GM19395 (cell line): ENCODE data around the gene HSPA6.
A peak's percentile ranks its signal among the peaks of the same experiment; 100 is the strongest.
"Not testable (repeated sequence)": the region's sequence is repeated elsewhere in the genome, so short reads cannot be mapped to it uniquely, and the experiment has no call there.

Experiments
- ATAC-seq: cut with Tn5 transposase; IDR thresholded peaks from one replicate; pipeline ENCODE4 v1.9.1; 2021; ENCODE audit warnings: mild to moderate bottlenecking, moderate library complexity; ENCODE audit not compliant: unreplicated experiment

Gene HSPA6

DNA sequence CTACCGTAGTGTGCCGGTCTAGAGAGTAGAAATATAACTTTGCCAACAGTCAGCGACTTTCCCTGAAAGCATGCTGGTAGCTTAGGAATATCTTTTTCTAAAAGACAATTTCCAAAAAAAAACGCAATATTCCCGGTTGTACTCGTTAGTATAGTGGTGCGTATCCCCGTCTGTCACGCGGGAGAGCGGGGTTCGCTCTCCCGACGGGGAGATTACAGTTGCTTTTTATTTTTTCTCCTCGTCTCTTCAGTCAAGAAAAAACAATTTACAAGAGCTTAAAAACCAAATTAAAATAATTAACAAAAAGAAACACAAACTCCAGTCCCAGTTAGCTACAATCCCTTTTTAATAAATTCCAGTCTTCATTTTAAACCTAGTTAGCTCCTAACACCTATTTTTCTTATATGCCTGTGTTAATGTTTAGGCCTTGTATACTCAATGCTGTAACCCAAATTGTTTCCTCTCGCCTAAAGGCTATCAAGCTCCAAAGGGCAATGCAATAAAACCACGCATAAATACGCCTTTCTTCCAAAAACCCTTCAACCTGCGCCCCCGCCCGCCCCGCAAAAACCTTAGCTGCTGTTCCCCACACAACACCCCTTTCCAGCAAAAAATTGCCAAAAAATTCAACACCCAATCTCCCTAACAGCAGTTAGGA is 7.8 kb downstream of the HSPA6 start:
- no peak for ATAC-seq

DNA sequence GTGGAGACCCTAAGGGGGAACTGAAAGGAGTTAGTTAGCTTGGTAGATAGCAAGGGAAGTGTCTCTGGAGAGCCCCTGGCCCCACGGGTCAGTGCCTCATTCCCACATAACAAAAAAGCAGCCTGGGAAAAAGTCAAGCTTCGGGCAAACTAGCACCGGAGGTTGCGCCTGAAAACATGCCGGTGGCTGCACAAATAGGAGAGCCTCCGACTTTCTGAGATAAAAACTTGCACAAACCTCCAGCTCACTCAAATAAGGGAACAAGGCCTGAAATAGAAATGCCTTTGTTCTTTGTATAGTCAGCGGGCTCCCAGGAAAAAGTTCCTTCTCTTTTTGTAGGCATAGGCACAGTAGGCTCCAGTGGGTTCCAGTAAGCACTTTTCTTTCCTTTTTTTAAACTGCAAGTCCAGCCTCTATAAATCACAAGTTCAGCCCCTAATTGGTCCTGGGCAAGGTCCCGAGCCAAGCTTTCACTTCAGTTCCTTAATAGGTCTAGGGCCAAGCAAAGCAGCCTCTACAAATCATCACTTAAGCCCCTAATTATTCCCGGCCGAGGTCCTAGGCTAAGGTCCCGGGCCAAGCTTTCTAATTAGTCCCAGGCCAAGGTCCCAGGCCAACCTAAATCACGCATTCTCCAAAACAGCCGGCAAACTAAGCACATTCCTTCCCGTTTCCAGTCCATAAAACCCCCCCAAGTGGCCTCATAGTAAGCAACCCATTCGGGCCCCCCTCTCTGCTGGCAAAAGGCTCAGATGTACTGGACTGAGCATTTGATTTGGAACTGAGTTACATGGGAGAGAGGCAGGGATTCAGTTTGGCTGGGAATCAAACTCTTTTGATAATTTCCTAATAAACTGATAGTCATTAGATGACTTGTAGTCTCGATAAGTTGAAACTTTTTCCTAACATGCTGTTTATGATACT is 8.6 kb downstream of the HSPA6 start:
- not testable (repeated sequence) for ATAC-seq

DNA sequence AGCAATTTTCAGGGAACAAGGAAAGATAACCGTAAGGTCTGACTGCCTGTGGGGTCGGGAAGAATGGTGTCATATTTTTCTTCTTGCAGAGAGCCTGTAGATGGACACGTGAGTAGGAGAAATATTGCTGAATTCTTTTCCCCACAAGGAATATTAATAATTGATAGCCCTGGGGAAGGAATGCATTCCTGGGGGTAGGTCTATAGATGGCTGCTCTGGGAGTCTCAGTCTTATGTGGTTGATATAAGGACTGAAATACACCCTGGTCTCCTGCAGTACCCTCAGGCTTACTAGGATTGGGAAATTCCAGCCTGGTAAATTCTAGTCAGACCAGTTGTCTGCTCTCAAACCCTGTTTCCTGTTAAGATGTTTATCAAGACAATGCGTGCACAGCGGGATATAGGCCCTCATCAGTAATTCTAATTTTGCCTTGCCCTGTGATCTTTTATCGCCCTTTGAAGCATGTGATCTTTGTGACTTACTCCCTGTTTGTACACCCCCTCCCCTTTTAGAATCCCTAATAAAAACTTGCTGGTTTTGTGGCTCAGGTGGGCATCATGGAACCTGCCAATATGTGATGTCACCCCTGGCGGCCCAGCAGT is 12.8 kb downstream of the HSPA6 start:
- not testable (repeated sequence) for ATAC-seq

DNA sequence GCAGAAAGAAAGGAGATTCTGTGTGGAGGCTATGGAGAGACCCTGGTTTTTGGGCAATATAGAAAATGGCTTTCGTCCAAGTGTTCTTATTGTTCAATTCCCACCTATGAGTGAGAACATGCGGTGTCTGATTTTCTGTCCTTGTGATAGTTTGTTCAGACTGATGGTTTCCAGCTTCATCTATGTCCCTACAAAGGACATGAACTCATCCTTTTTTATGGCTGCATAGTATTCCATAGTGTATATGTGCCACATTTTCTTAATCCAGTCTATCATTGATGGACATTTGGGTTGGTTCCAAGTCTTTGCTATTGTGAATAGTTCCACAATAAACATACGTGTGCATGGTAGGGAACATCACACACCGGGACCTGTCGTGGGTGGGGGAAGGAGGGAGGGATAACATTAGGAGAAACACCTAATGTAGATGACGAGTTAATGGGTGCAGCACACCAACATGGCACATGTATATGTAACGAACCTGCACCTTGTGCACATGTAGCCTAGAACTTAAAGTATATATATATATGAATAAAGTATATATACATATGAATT is 14.7 kb downstream of the HSPA6 start:
- not testable (repeated sequence) for ATAC-seq

DNA sequence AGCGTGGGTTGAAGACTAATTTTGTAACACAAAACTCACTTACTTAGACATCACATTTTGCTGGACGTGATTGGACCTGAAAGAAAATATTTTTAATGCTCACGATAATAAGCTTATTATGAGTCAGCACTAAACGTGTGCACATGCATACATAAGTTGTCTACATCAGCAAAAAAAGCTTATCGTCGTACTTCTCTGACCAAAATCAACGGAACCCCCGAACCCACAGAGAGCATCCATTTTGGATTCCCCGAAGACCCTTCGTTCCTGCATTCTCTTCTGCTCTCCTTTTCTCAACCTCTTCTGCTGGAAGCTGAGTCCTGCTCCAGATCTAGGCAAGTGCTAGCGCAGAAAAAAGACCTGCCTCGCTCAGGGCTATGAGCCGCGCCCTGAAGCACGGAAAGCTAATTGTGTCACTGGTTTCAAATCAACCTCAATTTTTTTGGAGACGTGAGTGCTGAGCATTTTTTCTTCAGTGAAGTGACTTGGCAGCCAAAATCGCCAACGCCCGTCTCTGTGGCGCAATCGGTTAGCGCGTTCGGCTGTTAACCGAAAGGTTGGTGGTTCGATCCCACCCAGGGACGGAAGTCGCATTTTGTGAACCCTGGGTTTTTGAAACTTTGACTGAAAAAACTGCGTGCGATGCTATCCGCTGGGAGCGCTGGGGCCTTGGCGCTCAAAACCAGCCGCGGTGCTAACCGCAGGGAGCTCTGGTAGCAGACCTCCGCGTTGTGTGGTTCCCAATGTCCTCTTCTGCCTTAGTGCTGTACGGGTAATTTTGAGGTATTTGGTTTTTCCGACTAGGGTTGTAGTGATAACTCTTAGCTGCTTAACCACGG is 15.6 kb downstream of the HSPA6 start:
- ATAC-seq = peak; percentile 56

DNA sequence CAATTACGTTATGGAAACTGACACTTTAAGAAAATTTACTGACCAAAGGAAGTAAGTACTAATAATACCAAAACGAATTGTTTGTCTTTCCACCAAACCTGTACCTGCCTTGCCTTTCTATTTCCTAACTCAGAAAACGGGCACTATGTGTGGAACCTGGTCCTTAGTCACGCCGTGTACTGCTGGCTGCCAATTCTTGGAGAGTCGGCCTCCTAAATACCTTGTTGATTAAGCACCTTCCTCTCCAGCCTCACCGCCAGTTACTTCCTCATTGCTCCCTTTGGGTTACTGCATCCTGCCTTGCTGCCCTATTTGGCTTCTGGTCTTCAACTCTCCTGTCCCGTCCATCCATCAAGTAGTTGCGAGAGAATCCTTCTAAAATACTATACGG is 16.2 kb downstream of the HSPA6 start:
- ATAC-seq = not testable (repeated sequence)

DNA sequence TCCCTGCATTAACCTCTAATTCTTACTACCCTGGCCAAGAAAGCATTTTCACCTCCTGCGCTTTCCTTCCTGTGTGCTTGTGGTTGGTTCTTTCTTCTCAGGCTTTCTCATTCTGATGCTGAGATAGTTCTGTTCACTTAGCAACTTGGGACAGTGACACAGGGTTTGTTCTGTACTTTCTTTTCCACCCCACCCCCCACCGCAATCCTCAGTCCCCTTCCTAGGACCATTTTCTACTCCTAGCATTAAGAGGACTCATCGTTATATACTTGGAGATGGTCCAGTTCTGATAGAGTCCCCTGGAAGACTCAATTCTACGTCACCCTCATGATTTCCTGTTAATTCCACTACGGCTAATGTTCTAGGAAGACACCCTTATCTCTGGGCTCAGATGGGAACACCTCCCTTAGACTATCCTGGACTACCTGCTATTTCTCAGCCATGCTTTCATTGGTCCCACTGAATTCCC is 17.8 kb downstream of the HSPA6 start:
- ATAC-seq = peak; percentile 72

DNA sequence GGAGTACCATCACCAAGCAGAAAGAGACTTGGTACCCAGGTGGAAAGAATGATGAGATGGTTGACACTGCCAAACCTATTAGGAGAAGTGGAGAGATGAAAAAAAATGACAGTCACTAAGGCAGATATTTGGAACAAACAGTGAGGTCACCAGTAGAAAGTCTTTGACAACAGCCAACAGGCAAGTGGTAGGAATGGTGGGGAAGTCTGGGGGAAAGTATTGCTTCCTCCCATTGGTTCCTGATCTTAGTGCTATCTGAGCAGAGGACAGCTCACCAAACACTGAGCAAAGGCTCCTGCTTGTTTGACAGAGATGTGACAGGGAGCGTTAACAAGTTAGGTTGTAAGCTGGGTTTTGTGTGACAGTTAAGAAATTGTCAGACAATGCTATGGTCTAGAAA is 18.8 kb downstream of the HSPA6 start:
- ATAC-seq = not testable (repeated sequence)

DNA sequence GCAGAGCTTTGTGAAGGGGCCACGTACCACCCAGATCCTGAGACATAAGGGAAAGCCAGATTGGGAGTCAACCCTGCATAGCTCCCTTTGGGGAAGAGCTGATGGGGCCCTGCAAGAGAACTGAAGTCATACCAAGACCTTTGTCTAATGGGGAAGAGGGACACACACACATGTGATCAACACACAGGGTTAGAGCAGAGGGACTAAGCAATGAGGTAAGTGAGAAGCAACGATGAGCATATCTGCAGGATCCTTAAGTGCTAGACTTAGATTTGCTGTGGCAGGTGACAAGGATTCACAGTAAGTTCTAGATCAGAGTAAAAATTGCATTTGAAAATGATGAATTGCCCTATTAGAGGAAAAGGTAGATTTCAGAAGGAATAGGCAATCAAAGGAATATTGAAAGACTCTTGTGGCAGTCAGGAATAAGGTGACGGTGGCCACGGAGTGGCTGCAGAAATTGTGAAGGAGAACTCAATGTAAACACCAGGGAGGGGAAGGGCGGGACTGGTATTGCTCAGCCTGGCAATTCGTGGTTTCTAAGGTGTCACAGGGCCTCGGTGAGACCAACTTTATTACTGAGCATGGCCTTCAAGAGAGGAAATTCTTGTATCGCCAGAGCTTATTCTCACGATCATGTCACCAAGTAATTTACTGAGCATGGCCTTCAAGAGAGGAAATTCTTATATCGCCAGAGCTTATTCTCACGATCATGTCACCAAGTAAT is 20.8 kb downstream of the HSPA6 start:
- not testable (repeated sequence) for ATAC-seq

DNA sequence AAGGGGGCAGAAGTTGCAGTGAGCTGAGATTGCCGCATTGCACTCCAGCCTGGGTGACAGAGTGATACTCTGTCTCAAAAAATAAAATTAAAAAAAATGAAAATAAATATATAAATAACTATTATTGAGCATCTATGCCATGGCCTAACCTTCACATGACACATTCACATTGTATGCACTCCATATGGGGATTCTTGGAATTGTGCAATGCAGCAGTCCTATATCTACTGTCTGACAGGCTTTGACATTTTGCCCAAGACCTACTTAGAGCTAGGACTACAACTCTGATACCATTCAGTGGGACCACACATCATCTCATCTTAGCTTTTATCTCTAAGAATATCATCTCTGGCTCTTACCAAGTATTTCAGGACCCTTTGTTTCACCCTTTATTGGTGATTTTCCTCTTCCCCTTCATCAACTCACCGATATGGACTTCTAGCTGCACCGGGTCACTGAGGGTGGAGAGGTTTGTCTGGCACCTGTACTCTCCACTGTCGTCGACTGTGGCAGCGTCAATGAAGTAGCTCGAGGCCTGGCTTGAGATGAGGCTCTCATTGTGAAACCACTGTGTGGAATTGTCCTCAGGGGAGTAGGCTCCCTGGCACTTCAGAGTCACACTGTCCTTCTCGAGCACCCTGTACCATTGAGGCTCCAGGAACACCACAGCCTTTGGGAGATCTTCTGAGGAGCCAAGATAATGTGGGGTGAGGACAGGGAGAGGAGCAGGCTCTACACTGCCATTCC is 23.8 kb downstream of the HSPA6 start:
- not testable (repeated sequence) for ATAC-seq

DNA sequence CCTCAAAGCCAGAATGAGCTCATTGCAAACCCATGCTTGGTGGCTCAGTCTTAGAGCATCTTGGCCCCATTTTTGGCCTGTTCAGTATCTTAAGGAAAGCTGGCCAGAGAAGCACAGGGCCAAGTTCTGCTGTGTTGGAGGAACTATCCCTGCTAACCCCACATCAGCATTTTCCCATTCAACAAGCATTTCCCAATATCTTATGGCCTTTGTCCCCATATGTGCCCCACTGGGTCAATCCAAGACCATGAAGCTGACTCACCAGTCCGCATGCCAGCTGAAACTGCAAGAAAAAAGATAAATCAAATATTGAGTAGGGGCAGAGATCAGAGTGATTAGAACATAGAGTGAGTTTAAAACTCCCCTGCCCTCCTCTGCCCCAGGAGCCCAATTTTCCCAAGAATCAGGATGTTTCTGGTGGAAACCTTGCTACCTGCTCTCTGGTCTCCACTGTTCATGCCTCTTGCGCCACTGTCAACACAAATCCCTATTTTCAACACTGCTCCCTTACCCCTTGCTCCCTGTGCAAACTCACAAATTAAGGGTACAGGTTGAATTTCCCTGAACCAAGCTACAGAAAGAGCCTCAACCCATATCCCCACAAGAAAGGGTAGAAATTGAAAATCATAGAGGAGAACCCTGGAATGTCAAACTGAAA is 24.5 kb downstream of the HSPA6 start:
- not testable (repeated sequence) for ATAC-seq

DNA sequence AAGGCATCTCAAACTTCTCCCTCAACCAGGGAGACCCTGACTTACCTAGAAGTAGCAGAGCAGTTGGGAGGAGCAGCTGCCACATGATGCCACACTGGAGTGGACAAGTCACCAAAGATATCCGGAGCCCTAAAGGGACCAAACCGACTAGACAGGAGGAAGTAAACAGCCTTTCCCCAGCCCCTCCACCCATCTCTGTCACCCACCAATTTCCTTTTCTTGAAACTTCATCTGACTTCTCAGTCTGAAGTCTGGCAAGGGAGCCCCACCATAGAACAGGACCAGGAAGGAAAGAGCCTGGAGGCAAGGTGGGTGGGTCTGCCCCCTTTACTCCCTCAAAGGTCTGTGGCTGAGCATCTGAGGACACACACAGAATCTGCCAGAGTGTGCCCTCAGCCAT is 25.3 kb downstream of the HSPA6 start, which contains the start of gene FCGR3A:
Gene FCGR3A (minus strand): TSS at position 167 of the 400 bp plus-strand sequence. CDS start 82 bp downstream, at position 85.
- ATAC-seq = no peak

DNA sequence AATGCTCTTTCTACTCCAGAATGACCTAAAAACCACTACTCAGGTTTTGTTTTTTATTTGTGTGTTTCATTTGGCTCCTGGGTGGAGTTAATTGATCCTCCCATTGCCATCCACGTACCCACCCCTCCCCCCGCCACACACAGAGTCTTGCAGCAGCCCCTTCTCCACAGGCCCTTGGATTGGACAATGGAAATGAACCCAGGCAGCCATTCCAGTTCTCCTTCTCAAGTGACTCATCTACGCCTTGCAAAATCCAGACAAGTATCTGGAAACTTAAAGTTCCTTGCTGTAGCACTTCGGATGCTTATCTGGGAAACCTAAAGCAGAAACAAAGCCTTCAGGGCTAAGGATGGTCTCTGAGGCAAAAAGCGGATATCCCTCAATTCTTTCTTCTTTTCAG is 26.6 kb downstream of the HSPA6 start:
- not testable (repeated sequence) for ATAC-seq

DNA sequence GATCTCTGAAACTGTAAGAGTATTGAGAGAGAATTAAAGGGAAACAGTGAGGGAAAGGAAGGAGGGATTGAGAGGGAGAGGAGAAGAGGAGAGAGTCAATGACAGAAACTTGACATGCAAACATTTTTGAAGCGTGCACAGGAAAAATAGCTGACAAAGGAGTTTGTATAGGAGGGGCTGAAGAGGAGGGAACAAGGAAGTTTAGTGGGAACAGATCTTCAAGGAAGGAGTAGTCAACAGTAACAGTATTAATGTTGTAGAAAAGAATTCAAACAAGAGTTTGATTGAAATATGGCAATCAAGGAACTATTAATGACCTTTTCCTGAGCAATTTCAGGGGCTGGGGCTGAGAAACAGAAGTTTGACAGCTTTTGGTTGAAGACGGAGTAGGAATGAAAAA is 29.3 kb downstream of the HSPA6 start:
- not testable (repeated sequence) for ATAC-seq

DNA sequence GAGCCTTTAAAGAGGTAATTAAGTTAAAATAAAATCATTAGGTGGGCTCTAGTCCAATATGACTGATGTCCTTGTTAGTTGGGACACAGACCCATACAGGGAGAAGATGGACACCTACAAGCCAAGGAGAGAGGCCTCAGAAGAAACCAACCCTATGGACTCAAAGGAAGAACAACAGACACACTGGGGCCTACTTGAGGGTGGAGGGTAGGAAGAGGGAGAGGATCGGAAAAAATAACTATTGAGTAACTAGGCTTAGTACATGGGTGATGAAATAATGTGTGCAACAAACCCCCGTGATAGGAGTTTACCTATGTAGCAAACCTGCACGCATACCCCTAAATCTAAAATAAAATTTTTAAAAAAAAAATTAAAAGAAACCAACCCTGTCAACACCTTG is 30.0 kb downstream of the HSPA6 start:
- ATAC-seq = not testable (repeated sequence)

DNA sequence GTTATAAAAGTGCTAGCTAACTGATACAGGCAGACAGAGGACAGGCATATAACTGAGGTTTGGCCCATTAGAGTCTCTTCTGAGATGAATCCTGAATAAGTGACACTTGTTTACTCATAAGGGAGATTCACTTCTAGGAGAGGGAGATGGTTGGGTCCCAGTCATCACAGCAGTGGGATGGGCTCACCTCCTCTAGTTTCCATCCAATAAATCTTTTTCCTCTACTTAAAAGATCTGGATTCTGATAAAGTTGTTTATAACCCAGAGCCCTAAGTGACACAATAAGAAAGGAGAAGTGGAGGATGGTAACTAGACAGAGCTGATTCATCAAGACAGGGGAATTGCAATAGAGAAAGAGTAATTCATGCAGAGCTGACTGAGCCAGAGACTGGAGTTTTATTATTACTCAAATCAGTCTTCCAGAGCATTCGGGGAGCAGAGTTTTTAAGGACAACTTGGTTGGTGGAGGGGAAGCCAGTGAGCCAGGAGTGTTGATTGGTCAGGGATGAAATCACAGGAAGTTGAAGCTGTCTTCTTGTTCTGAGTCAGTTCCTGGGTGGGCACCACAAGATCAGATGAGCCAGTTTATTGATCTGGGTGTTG is 30.6 kb downstream of the HSPA6 start:
- ATAC-seq = not testable (repeated sequence)

DNA sequence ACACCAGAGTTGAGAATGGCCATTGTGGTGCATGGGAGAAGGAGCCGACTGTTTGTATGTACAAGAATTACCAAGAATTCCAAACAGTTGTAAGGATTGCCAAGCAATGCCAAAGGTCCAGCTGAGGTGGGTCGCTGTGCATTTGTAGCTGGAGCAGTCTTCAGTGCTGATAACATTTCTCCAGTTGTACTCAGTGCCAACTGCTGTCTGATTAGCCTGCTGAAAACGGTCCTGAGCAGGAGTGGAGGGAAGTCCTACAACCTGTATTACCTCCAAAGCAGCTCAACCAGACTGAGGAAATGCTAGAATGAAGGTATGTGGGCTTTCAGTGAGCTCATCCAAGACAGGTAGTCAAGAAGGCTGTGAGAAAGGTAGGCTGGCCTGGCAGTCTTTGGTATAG is 31.8 kb downstream of the HSPA6 start:
- ATAC-seq = not testable (repeated sequence)

DNA sequence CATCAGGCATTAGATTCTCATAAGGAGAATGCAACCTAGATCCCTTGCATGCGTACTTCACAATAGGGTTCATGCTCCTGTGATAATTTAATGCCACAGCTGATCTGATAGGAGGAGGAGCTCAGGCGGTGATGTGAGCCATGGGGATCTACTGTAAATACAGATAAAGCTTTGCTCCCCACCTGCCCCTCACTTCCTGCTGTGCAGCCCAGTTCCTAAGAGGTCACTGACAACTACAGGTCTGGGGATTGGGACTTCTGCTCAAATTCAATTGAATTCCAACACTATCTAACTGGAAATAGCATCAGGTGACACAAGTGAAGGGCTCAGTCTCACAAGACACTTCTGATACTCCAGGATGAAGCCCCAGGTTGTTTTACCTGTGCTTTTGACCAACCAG is 32.6 kb downstream of the HSPA6 start:
- not testable (repeated sequence) for ATAC-seq
